ENCODE results near the gene DNAH3.

GRCh38 chr16:20952139-20952920 is 198.3 kb downstream of the DNAH3 start:
- no peak for TF ChIP-seq GATA2 (IDR thresholded peaks at IDR 0.05; ENCODE audit: low read depth, low read length)
- TF ChIP-seq GATA3 (IDR thresholded peaks at IDR 0.05; ENCODE audit: low read depth, low read length), result no peak

Data from SH-SY5Y (cell line).